Measurements from ENCODE around the gene SOS1. TPM values are rescaled to one million over a fixed set of nuclear protein-coding genes. Genes with fewer than 3 reads are reported as not detected.
"Not testable (repeated sequence)": the region's sequence is repeated elsewhere in the genome, so short reads cannot be mapped to it uniquely, and the experiment has no call there.

Gene SOS1
- total RNA-seq, 1 donor from 2014 or later = 35.3 TPM

- H3K4me3 Mint-ChIP-seq (ENCODE audit: unreplicated experiment) = no peak overlapping the region
- H3K27me3 Mint-ChIP-seq (ENCODE audit: unreplicated experiment) = no peaks in the 10 kb centered on the region
- H3K27ac Mint-ChIP-seq (ENCODE audit: unreplicated experiment) = no peak overlapping the region
- no peak for DNase-seq (ENCODE audit: low spot score)
- TF ChIP-seq, protein P1, sequence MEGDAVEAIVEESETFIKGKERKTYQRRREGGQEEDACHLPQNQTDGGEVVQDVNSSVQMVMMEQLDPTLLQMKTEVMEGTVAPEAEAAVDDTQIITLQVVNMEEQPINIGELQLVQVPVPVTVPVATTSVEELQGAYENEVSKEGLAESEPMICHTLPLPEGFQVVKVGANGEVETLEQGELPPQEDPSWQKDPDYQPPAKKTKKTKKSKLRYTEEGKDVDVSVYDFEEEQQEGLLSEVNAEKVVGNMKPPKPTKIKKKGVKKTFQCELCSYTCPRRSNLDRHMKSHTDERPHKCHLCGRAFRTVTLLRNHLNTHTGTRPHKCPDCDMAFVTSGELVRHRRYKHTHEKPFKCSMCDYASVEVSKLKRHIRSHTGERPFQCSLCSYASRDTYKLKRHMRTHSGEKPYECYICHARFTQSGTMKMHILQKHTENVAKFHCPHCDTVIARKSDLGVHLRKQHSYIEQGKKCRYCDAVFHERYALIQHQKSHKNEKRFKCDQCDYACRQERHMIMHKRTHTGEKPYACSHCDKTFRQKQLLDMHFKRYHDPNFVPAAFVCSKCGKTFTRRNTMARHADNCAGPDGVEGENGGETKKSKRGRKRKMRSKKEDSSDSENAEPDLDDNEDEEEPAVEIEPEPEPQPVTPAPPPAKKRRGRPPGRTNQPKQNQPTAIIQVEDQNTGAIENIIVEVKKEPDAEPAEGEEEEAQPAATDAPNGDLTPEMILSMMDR (IDR thresholded peaks at IDR 0.05; ENCODE audit: unreplicated experiment) = no peak
- H3K4me1 Mint-ChIP-seq (ENCODE audit: unreplicated experiment) = no peaks in the 10 kb centered on the region
- no peaks in the 10 kb centered on the region for H3K36me3 Mint-ChIP-seq (ENCODE audit: low read depth, unreplicated experiment)
- H3K9me3 Mint-ChIP-seq (ENCODE audit: unreplicated experiment) = no peaks in the 10 kb centered on the region
Observed at GRCh38 chr2:39156846-39157245, 36.0 kb upstream of the SOS1 start.

DNA sequence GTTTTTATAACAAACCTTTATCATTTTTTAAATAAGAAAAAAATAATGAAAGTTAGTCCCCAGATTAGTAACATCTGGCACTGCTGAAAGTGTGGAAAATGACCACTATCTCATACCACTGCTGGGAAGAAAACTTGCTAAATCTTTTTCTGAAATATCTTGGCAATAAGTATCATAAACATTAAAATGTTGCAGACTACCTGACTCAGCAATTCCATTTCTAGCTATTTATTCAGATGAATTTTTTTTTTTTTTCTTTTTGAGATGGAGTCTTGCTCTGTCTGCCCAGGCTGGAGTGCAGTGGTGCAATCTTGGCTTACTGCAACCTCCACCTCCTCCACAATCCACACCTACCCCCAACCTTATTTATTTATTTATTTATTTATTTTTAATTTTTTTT lies 35.3 kb upstream of the SOS1 start:
- Mint-ChIP-seq H3K36me3 (ENCODE audit: low read depth, unreplicated experiment) (no peaks in the 10 kb centered on the region), H3K4me1 (ENCODE audit: unreplicated experiment) (no peaks in the 10 kb centered on the region), H3K27me3 (ENCODE audit: unreplicated experiment) (no peaks in the 10 kb centered on the region), H3K27ac (ENCODE audit: unreplicated experiment) (no peak overlapping the region), H3K4me3 (ENCODE audit: unreplicated experiment) (no peak overlapping the region), H3K9me3 (ENCODE audit: unreplicated experiment) (no peaks in the 10 kb centered on the region)
- DNase-seq (ENCODE audit: low spot score) = no peak
- TF ChIP-seq, protein P1 (IDR thresholded peaks at IDR 0.05; ENCODE audit: unreplicated experiment) = no peak

DNA sequence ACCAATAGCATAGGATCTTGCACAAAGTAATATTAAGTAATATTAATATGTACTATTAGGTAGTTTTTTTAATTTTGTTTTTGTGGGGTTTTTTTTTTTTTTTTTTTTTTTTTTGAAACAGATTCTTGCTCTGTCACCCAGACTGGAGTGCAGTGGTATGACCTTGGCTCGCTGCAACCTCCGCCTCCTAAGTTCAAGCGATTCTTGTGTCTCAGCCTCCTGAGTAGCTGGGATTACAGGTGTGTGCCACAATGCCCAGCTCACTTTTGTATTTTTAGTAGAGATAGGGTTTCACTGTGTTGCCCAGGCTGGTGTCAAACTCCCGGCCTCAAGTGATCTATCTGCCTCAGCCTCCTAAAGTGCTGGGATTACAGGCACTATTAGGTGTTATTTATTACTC lies 34.7 kb upstream of the SOS1 start:
- H3K4me1 Mint-ChIP-seq (ENCODE audit: unreplicated experiment); H3K36me3 Mint-ChIP-seq (ENCODE audit: low read depth, unreplicated experiment); DNase-seq (ENCODE audit: low spot score); H3K4me3 Mint-ChIP-seq (ENCODE audit: unreplicated experiment); H3K27ac Mint-ChIP-seq (ENCODE audit: unreplicated experiment); H3K27me3 Mint-ChIP-seq (ENCODE audit: unreplicated experiment); H3K9me3 Mint-ChIP-seq (ENCODE audit: unreplicated experiment): not testable (repeated sequence)

- TF ChIP-seq, protein P1 (IDR thresholded peaks at IDR 0.05; ENCODE audit: unreplicated experiment) = no peak
- Mint-ChIP-seq H3K9me3 (ENCODE audit: unreplicated experiment) (no peaks in the 10 kb centered on the region), H3K36me3 (ENCODE audit: low read depth, unreplicated experiment) (no peaks in the 10 kb centered on the region), H3K27me3 (ENCODE audit: unreplicated experiment) (no peaks in the 10 kb centered on the region), H3K27ac (ENCODE audit: unreplicated experiment) (no peak overlapping the region), H3K4me1 (ENCODE audit: unreplicated experiment) (no peaks in the 10 kb centered on the region), H3K4me3 (ENCODE audit: unreplicated experiment) (no peak overlapping the region)
- DNase-seq (ENCODE audit: low spot score) = no peak
Observed at GRCh38 chr2:39154944-39155343, 34.1 kb upstream of the SOS1 start.

- Mint-ChIP-seq H3K9me3 (ENCODE audit: unreplicated experiment) (no peaks in the 10 kb centered on the region), H3K4me3 (ENCODE audit: unreplicated experiment) (no peak overlapping the region), H3K4me1 (ENCODE audit: unreplicated experiment) (no peaks in the 10 kb centered on the region), H3K36me3 (ENCODE audit: low read depth, unreplicated experiment) (no peaks in the 10 kb centered on the region), H3K27me3 (ENCODE audit: unreplicated experiment) (no peaks in the 10 kb centered on the region), H3K27ac (ENCODE audit: unreplicated experiment) (no peak overlapping the region)
- no peak for DNase-seq (ENCODE audit: low spot score)
- TF ChIP-seq, protein P1 (IDR thresholded peaks at IDR 0.05; ENCODE audit: unreplicated experiment) = no peak
Observed at GRCh38 chr2:39153312-39153711, 32.5 kb upstream of the SOS1 start.

DNA sequence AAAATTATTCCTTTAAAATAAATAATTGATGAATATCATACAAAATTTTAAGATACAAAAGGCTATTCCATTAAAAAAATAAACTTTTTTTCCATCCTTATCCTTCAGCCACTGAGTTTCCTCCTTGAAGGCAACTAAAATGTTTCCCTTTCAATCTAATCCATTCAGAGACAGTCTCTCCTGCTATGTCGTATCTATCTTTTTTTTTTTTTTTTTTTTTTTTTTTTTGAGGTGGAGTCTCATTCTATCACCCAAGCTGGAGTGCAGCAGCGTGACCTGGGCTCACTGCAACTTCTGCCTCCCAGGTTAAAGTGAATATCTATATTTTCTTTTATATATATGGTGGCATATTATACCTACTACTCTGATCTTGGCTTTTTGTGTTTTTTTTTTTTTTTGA lies 31.7 kb upstream of the SOS1 start:
- no peak for DNase-seq (ENCODE audit: low spot score)
- Mint-ChIP-seq H3K27ac (ENCODE audit: unreplicated experiment) (no peak overlapping the region), H3K27me3 (ENCODE audit: unreplicated experiment) (no peaks in the 10 kb centered on the region), H3K36me3 (ENCODE audit: low read depth, unreplicated experiment) (no peaks in the 10 kb centered on the region), H3K9me3 (ENCODE audit: unreplicated experiment) (no peaks in the 10 kb centered on the region), H3K4me3 (ENCODE audit: unreplicated experiment) (no peak overlapping the region), H3K4me1 (ENCODE audit: unreplicated experiment) (no peaks in the 10 kb centered on the region)
- TF ChIP-seq, protein P1 (IDR thresholded peaks at IDR 0.05; ENCODE audit: unreplicated experiment) = no peak
